ENCODE measurements around the gene PPP1R9A.

Gene PPP1R9A

GRCh38 chr7:94907026-94907810 is at the start of gene PPP1R9A (continued):
- 0 out of 2 replicates have a peak, but pooled peaks have one; percentile 18 for TF ChIP-seq ZBTB11 (tag by site-specific recombination; conservative IDR thresholded peaks at IDR 0.05; ENCODE audit: low read depth)
- no peak for TF ChIP-seq ZNF549 (tag by site-specific recombination; IDR thresholded peaks at IDR 0.05)
- 0 out of 2 replicates have a peak, but pooled peaks have one; percentile 24 for TF ChIP-seq ZNF600 (tag by site-specific recombination; IDR thresholded peaks at IDR 0.05)
- TF ChIP-seq ZNF350 (tag by site-specific recombination; IDR thresholded peaks at IDR 0.05): no peak
- no peak for TF ChIP-seq PRDM10 (tag by site-specific recombination; IDR thresholded peaks at IDR 0.05)
- no peak for TF ChIP-seq ZNF362 (tag by site-specific recombination; IDR thresholded peaks at IDR 0.05)
- TF ChIP-seq SP3 (tag by site-specific recombination; IDR thresholded peaks at IDR 0.05): no peak
- TF ChIP-seq ATF2 (tag by site-specific recombination; IDR thresholded peaks at IDR 0.05; ENCODE audit: low read depth): no peak
- TF ChIP-seq ZNF654 (tag by site-specific recombination; IDR thresholded peaks at IDR 0.05; ENCODE audit: low read depth): no peak
- TF ChIP-seq ZBTB26 (tag by site-specific recombination; optimal IDR thresholded peaks at IDR 0.05): peak; percentile 42
- no peak for TF ChIP-seq PRDM6 (tag by site-specific recombination; IDR thresholded peaks at IDR 0.05)
- no peak for TF ChIP-seq PRDM2 (tag by site-specific recombination; IDR thresholded peaks at IDR 0.05; ENCODE audit: borderline replicate concordance)
- no peak for TF ChIP-seq ZNF777 (tag by site-specific recombination; IDR thresholded peaks at IDR 0.05; ENCODE audit: borderline replicate concordance)
- TF ChIP-seq TRIM28 (IDR thresholded peaks at IDR 0.05; ENCODE audit: borderline replicate concordance, low read length): peak; percentile 57; the same call in 1 of the 2 replicates
- TF ChIP-seq SETDB1 (IDR thresholded peaks at IDR 0.05; ENCODE audit: insufficient read length, low read length): no peak
- no peak for TF ChIP-seq ZNF791 (tag by site-specific recombination; IDR thresholded peaks at IDR 0.05)
- no peak for TF ChIP-seq ZNF221 (tag by site-specific recombination; IDR thresholded peaks at IDR 0.05; ENCODE audit: borderline replicate concordance)
